Kidney epithelial cell (primary cell): ENCODE results near the gene RUNX3. TPM values are rescaled to one million over a fixed set of nuclear protein-coding genes. Genes with fewer than 3 reads are reported as not detected.

Source experiments
- DNase-seq: peaks from one replicate; pipeline ENCODE4 v3.0.0-alpha.2; 2010; ENCODE audit warnings: low read depth
- H3K27me3 ChIP-seq: 2 replicates; pipeline ENCODE4 v1.6.0; 2011; ENCODE audit warnings: low read length; ENCODE audit not compliant: control insufficient read depth, insufficient read depth
- H3K36me3 ChIP-seq: 2 replicates; pipeline ENCODE4 v1.5.1; 2011; ENCODE audit warnings: low read length; ENCODE audit not compliant: control insufficient read depth, insufficient read depth
- H3K4me3 ChIP-seq: 2 replicates; pipeline ENCODE4 v1.5.1; 2011; ENCODE audit warnings: low read depth, mild to moderate bottlenecking, control low read depth, low read length
- CTCF ChIP-seq: IDR thresholded peaks from 2 replicates; pipeline ENCODE4 v1.5.1; 2011; ENCODE audit warnings: mild to moderate bottlenecking, moderate library complexity, low read length, control low read depth, inconsistent platforms; ENCODE audit not compliant: insufficient read depth, poor library complexity, severe bottlenecking
- total RNA-seq: library from RNA; depleted of rRNA; stranded (reverse); fragments of >200 nt; gene quantifications from 2 replicates; pipeline ENCODE4 v1.2.3, GENCODE V29; 2015

RUNX3 gene
- total RNA-seq, 1 donor from 2014 or later = 0.38 TPM

- Histone ChIP-seq H3K27me3 (no peaks in the 10 kb centered on the region), H3K4me3 (no peak overlapping the region), H3K36me3 (no peaks in the 10 kb centered on the region)
- DNase-seq = no peak
- no peak for TF ChIP-seq CTCF
These were observed 45.3 kb downstream of the RUNX3 start for GRCh38 chr1:24884751-24885150.

DNA sequence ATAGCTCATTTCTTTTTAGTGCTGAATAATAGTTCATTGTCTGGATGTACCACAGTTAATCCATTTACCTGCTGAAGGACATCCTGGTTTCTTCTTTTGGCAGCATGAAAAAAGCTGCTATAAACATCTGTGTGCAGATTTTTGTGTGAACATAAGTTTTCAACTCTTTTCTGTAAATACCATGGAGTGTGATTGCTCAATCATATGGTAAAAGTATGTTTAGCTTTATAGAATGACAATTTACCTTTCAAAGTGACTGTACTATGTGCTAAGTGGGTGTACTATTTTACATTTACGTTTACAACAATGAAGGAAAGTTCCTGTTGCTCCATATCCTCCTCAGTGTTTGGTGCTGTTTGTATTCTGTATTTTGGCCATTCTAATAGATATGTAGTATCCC, 49.0 kb downstream of the RUNX3 start:
- TF ChIP-seq CTCF = no peak
- DNase-seq = no peak
- Histone ChIP-seq H3K36me3 (no peaks in the 10 kb centered on the region), H3K27me3 (peaks cover 8% of the 10 kb centered on the region), H3K4me3 (no peak overlapping the region)

DNA sequence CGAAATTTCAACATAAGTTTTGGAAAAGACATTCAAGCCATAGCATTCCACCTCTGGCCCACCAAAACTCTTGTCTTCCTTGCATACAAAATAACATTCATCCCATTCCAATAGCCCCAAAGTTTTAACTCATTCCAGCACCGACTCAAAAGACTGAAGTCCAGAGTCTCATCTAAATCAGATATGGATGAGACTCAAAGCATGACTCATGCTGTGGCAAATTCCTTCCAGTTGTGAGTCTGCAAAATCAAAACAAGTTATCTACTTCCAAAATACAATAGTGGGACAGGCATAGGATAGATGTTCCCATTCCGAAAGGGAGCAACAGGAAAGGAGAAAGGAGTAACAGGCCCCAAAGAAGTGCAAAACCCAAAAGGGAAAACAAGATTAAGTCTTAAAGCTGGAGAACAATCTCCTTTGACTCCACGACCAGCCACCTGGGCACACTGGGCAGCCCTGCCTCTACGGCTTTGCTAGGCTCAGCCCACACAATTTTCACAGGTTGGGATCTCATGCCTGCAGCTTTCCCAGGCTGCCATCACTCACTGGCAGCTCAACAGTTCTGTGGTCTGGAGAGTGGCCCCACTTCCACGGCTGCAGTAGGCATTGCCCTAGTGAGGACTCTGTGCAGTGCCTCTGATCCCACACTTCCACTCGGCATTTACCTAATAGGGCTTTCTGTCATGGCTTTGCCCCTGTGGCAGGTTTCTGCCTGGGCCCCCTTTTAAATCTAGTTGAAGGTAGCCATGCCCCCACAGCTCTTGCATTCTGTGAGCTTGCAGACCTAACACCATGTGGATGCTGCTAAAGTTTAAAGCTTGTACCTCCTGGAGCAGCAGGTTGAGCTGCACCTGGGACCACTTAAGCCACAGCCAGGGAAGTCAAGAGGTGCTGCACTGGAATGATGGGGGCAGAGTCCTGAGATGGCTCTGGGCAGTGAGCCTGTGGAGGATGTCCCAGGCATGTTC, 51.0 kb downstream of the RUNX3 start:
- DNase-seq = no peak
- no peak for TF ChIP-seq CTCF
- H3K27me3 ChIP-seq = peaks cover 8% of the 10 kb centered on the region
- no peaks in the 10 kb centered on the region for H3K36me3 ChIP-seq
- no peak overlapping the region for H3K4me3 ChIP-seq

DNA sequence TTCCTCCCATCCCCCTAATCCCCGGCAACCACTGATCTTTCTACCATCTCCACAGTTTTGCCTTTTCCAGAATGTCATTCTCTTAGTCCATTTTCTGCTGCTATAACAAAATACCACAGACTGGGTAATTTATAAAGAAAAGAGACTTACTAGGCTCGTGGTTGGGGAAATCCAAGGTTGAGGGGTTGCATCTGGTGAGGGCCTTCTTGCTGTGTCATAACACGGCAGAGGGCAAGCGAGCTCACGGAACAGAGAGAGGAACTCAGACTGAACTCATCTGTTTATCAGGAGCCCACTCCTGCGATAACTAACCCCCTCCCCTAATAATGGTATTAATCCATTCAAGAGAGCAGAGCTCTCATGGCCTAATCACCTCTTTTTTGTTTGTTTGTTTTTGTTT, 52.0 kb downstream of the RUNX3 start:
- peaks cover 8% of the 10 kb centered on the region for H3K27me3 ChIP-seq
- H3K36me3 ChIP-seq = no peaks in the 10 kb centered on the region
- no peak for DNase-seq
- no peak overlapping the region for H3K4me3 ChIP-seq
- TF ChIP-seq CTCF = no peak

DNA sequence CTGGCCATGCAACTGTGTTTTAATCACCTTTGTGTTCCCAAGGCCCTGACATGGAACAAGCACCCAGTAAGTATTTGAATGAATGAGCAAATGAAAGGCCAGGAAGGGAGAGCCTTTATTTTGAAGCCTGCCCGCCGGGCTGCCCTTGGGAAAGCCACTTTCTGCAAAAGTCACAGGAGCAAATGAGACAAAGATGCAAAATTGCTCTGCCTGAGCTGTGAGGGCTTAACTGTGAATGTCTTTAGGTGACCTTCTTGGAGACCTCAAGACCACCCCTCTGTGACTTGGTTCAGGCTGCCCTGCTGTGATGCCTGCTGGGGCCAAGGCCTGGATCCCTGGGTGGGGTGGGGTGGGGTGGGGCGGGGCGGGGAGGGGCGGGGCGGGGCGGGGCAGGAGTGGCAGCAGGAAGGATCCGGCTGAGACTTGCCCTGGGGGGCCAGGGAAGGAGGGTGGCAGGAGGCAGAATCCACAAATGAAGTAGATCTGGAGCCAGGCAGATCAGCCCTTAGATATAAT, 54.0 kb downstream of the RUNX3 start:
- Histone ChIP-seq H3K36me3 (no peaks in the 10 kb centered on the region), H3K4me3 (no peak overlapping the region), H3K27me3 (peaks cover 8% of the 10 kb centered on the region)
- no peak for DNase-seq
- TF ChIP-seq CTCF = no peak
